GM12891 (cell line): ENCODE data around the gene SPCS1.

Source experiments
- PAX5 ChIP-seq: IDR thresholded peaks from 2 replicates; pipeline ENCODE4 v1.6.1; 2011; ENCODE audit warnings: low read length, moderate library complexity, mild to moderate bottlenecking; ENCODE audit not compliant: insufficient read depth, severe bottlenecking
- POLR2A ChIP-seq: IDR thresholded peaks from 2 replicates; pipeline ENCODE4 v1.6.1; 2011; ENCODE audit warnings: low read depth, low read length, control low read depth
- POLR2AphosphoS5 ChIP-seq: IDR thresholded peaks from 2 replicates; pipeline ENCODE4 v1.6.1; 2011; ENCODE audit warnings: low read depth, low read length, control low read depth
- POU2F2 ChIP-seq: IDR thresholded peaks from 2 replicates; pipeline ENCODE4 v1.6.1; 2011; ENCODE audit warnings: low read depth, mild to moderate bottlenecking, control low read depth, low read length, moderate library complexity
- SPI1 ChIP-seq: IDR thresholded peaks from 2 replicates; pipeline ENCODE4 v1.6.1; 2011; ENCODE audit warnings: low read depth, low read length, control low read depth
- TAF1 ChIP-seq: IDR thresholded peaks from 2 replicates; pipeline ENCODE4 v1.6.1; 2011; ENCODE audit warnings: low read depth, low read length, control low read depth

- TF ChIP-seq POLR2A (no peak), POLR2AphosphoS5 (no peak), PAX5 (no peak), TAF1 (no peak), SPI1 (no peak), POU2F2 (no peak)
Observed at GRCh38 chr3:52678265-52679198, 27.4 kb upstream of the SPCS1 start.
